K562 (cell line): Measurements from ENCODE around the gene THSD8. TPM values are rescaled to one million over a fixed set of nuclear protein-coding genes. Genes with fewer than 3 reads are reported as not detected.

Experiments used
- CHD2 ChIP-seq: IDR thresholded peaks from 2 replicates; pipeline ENCODE4 v1.6.1; 2011; ENCODE audit warnings: low read depth, low read length
- CTBP1 ChIP-seq: fragments of 450-650 bp; IDR thresholded peaks from 2 replicates; pipeline ENCODE4 v1.6.1; 2016; ENCODE audit warnings: borderline replicate concordance
- CXXC5 ChIP-seq: fragments of 250-450 bp; sonication (Bioruptor Pico); IDR thresholded peaks from 2 replicates; pipeline ENCODE4 v1.8.0; 2022; ENCODE audit warnings: inconsistent platforms, mild to moderate bottlenecking, moderate library complexity
- EP300 ChIP-seq: IDR thresholded peaks from 2 replicates; pipeline ENCODE4 v1.6.1; 2012; ENCODE audit warnings: low read length, improper control_type of control experiment
- GABPB1 ChIP-seq: sonication (generic); formaldehyde crosslinking; IDR thresholded peaks from 2 replicates; pipeline ENCODE4 v1.8.0; 2022; ENCODE audit warnings: mild to moderate bottlenecking, missing genetic modification reagents
- HDAC1 ChIP-seq, 2 experiments: fragments of 450-650 bp; IDR thresholded peaks; 2 replicates each; pipeline ENCODE4 v1.6.1; 2016 to 2017; ENCODE audit warnings: inconsistent platforms in 1 of 2, mild to moderate bottlenecking in 1 of 2, moderate library complexity in 1 of 2
- HDAC2 ChIP-seq: fragments of 450-650 bp; IDR thresholded peaks from 2 replicates; pipeline ENCODE4 v1.6.1; 2016; ENCODE audit warnings: mild to moderate bottlenecking
- IRF2 ChIP-seq: sonication (generic); formaldehyde crosslinking; IDR thresholded peaks from 2 replicates; pipeline ENCODE4 v1.8.1; 2022; ENCODE audit warnings: mild to moderate bottlenecking, missing genetic modification reagents
- JUND ChIP-seq, 2 experiments: IDR thresholded peaks; 2 replicates in 1 of 2; 3 replicates in 1 of 2; pipeline ENCODE4 v1.6.1; 2011; ENCODE audit warnings: borderline replicate concordance in 2 of 2, low read depth in 2 of 2, low read length in 2 of 2, improper control_type of control experiment in 1 of 2, missing biosample characterization in 1 of 2, missing genetic modification characterization in 1 of 2, missing genetic modification reagents in 1 of 2
- KLF1 ChIP-seq: fragments of 450-650 bp; IDR thresholded peaks from 2 replicates; pipeline ENCODE4 v1.6.1; 2016; ENCODE audit warnings: missing genetic modification characterization, missing compliant biosample characterization
- MAFF ChIP-seq: IDR thresholded peaks from 2 replicates; pipeline ENCODE4 v1.6.1; 2012; ENCODE audit warnings: low read length, improper control_type of control experiment
- MEF2D ChIP-seq: conservative IDR thresholded peaks from 2 replicates; pipeline ENCODE4 v1.6.1; 2016; ENCODE audit warnings: low read depth, missing genetic modification characterization, missing compliant biosample characterization
- PTTG1 ChIP-seq: fragments of 450-650 bp; IDR thresholded peaks from 2 replicates; pipeline ENCODE4 v1.6.1; 2016; ENCODE audit warnings: low read depth, mild to moderate bottlenecking, missing genetic modification characterization, missing compliant biosample characterization
- RBFOX2 ChIP-seq: fragments of 200-400 bp; formaldehyde crosslinking; IDR thresholded peaks from 2 replicates; pipeline ENCODE4 v1.6.1; 2017; ENCODE audit warnings: low read depth, mild to moderate bottlenecking, low read length, moderate library complexity
- YY1 ChIP-seq, 3 experiments: IDR thresholded peaks; 2 replicates each; pipeline ENCODE4 v1.6.1; 2011; ENCODE audit warnings: low read length in 2 of 3, mild to moderate bottlenecking in 2 of 3, moderate library complexity in 2 of 3, borderline replicate concordance in 1 of 3, control low read depth in 1 of 3, low read depth in 1 of 3; ENCODE audit not compliant: insufficient read depth in 3 of 3, insufficient replicate concordance in 2 of 3, control insufficient read depth in 1 of 3, insufficient read length in 1 of 3; ENCODE audit errors: extremely low read depth in 1 of 3
- ZBTB7A ChIP-seq: IDR thresholded peaks from 2 replicates; pipeline ENCODE4 v1.6.1; 2011; ENCODE audit warnings: low read depth, mild to moderate bottlenecking, low read length, moderate library complexity, borderline replicate concordance; ENCODE audit not compliant: control insufficient read depth
- ZNF780A ChIP-seq: fragments of 250-450 bp; sonication (Bioruptor Pico); IDR thresholded peaks from 2 replicates; pipeline ENCODE4 v1.5.0; 2021; ENCODE audit warnings: mild to moderate bottlenecking
- polyA plus RNA-seq, 8 experiments: library from polyadenylated mRNA; depleted of rRNA in 4 of 8; stranded (reverse) in 5 of 8; unstranded in 3 of 8; fragments of >200 nt; fragmentation: Nextera tagmentation in 2 of 8; fragmentation: Illumina TruSeq in 1 of 8; extraction: Ambion mirVana in 2 of 8; extraction: Trizol in 1 of 8; gene quantifications; 2 replicates each; pipeline versions ENCODE4 v1.2.1 to v1.2.3, GENCODE V29; 2011 to 2014; ENCODE audit warnings: inconsistent platforms in 1 of 8, missing spikeins in 1 of 8
- total RNA-seq, 7 experiments: library from RNA; depleted of rRNA in 6 of 7; stranded (reverse); fragments of >200 nt in 6 of 7; fragmentation: Illumina TruSeq in 2 of 7; extraction: Trizol in 2 of 7; gene quantifications; 2 replicates each; pipeline versions ENCODE4 v1.2.1 to v1.2.3, GENCODE V29; 2011 to 2021; ENCODE audit warnings: low replicate concordance in 1 of 7
- TF ChIP-seq, protein P1 (sequence below): sonication (generic); formaldehyde crosslinking; IDR thresholded peaks from 2 replicates; pipeline ENCODE4 v1.8.0; 2022; ENCODE audit warnings: mild to moderate bottlenecking, missing genetic modification reagents
- TF ChIP-seq, protein P2 (sequence below): sonication (generic); formaldehyde crosslinking; IDR thresholded peaks from 2 replicates; pipeline ENCODE4 v1.8.1; 2022; ENCODE audit warnings: missing genetic modification reagents
- TF ChIP-seq, protein P3 (sequence below): fragments of 450-650 bp; formaldehyde crosslinking; conservative IDR thresholded peaks from 2 replicates; pipeline ENCODE4 v1.4.0; 2022; ENCODE audit warnings: mild to moderate bottlenecking, missing genetic modification characterization

The THSD8 gene
- total and polyA plus RNA-seq, 9 of the 15 experiments (the other 6 are each of a cell fraction or from before 2014, with no cell fraction given), result 8.4 to 42.4 (median 19.9) TPM; not detected in 2

DNA sequence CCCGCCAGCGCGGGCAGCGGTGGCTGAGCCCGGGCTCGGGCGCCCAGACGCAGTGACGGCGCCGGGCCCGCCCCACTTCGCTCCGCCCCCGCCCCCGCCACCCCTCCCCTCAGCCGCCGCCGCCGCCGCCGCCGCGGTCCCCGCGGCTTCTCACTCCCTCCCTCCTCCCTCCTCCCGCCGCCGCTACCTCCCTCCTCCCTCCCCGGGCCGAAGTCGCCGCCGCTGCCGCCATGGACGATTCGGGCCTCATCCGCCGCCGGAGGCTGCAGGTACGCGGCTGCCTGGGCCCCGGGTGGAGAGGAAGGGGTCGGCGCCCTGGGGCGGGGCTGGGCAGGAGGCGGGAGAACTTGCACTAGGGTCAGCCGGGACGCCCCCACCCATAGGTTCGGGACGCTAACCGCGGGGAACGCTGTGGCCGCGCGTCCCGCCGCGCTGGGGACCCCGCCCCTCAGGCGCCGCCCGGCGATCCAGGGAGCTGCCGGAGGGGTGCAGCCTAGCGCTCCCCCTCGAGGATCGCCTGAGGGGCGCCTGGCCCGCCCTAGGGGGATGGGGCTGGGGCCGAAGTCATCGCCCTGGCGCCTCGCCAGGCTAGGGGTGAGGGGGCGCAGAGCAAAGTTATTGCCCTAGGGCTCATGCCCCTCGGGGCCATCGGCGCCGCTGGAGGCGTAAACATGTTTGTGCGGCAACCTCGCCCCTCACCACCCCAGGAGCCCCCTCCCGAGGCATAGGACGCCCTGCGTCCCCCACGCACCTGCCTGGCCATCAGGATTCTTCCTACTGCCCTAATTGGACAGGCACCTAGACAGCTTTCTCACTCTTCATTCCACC is 32.1 kb downstream of the THSD8 start (continued):
- TF ChIP-seq JUND (IDR thresholded peaks at IDR 0.05; ENCODE audit: borderline replicate concordance, low read depth, low read length) (no peak), JUND (tag; IDR thresholded peaks at IDR 0.05; ENCODE audit: borderline replicate concordance, low read depth, low read length) (no peak), CTBP1 (peak; percentile 59; the same call in 1 of the 2 replicates), MEF2D (tag) (no peak), KLF1 (tag) (peak; percentile 19; the same call in 1 of the 2 replicates), YY1 (IDR thresholded peaks at IDR 0.05; ENCODE audit: borderline replicate concordance in 1 of 3, control insufficient read depth in 1 of 3, extremely low read depth in 1 of 3, insufficient read depth in 3 of 3, insufficient read length in 1 of 3, insufficient replicate concordance in 2 of 3, low read depth in 1 of 3, low read length in 2 of 3) (peak in 2 of 3 experiments; percentile 48 to 63), PTTG1 (tag) (no peak), IRF2 (CRISPR knock-in tag) (no peak), MAFF (no peak), CHD2 (no peak), ZNF780A (no peak), EP300 (no peak), RBFOX2 (peak; percentile 36; the same call in 1 of the 2 replicates), CXXC5 (peak; percentile 50), ZBTB7A (peak; percentile 71), HDAC2 (no peak), HDAC1 (IDR thresholded peaks at IDR 0.05) (0 out of 4 replicates have a peak, but pooled peaks of 1 of the 2 experiments have one; percentile 24), GABPB1 (0 out of 2 replicates have a peak, but pooled peaks have one; percentile 39)
- TF ChIP-seq, protein P1, sequence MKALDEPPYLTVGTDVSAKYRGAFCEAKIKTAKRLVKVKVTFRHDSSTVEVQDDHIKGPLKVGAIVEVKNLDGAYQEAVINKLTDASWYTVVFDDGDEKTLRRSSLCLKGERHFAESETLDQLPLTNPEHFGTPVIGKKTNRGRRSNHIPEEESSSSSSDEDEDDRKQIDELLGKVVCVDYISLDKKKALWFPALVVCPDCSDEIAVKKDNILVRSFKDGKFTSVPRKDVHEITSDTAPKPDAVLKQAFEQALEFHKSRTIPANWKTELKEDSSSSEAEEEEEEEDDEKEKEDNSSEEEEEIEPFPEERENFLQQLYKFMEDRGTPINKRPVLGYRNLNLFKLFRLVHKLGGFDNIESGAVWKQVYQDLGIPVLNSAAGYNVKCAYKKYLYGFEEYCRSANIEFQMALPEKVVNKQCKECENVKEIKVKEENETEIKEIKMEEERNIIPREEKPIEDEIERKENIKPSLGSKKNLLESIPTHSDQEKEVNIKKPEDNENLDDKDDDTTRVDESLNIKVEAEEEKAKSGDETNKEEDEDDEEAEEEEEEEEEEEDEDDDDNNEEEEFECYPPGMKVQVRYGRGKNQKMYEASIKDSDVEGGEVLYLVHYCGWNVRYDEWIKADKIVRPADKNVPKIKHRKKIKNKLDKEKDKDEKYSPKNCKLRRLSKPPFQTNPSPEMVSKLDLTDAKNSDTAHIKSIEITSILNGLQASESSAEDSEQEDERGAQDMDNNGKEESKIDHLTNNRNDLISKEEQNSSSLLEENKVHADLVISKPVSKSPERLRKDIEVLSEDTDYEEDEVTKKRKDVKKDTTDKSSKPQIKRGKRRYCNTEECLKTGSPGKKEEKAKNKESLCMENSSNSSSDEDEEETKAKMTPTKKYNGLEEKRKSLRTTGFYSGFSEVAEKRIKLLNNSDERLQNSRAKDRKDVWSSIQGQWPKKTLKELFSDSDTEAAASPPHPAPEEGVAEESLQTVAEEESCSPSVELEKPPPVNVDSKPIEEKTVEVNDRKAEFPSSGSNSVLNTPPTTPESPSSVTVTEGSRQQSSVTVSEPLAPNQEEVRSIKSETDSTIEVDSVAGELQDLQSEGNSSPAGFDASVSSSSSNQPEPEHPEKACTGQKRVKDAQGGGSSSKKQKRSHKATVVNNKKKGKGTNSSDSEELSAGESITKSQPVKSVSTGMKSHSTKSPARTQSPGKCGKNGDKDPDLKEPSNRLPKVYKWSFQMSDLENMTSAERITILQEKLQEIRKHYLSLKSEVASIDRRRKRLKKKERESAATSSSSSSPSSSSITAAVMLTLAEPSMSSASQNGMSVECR (CRISPR knock-in tag), result no peak
- TF ChIP-seq, protein P2, sequence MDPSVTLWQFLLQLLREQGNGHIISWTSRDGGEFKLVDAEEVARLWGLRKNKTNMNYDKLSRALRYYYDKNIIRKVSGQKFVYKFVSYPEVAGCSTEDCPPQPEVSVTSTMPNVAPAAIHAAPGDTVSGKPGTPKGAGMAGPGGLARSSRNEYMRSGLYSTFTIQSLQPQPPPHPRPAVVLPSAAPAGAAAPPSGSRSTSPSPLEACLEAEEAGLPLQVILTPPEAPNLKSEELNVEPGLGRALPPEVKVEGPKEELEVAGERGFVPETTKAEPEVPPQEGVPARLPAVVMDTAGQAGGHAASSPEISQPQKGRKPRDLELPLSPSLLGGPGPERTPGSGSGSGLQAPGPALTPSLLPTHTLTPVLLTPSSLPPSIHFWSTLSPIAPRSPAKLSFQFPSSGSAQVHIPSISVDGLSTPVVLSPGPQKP (CRISPR knock-in tag), result no peak
- TF ChIP-seq, protein P3, sequence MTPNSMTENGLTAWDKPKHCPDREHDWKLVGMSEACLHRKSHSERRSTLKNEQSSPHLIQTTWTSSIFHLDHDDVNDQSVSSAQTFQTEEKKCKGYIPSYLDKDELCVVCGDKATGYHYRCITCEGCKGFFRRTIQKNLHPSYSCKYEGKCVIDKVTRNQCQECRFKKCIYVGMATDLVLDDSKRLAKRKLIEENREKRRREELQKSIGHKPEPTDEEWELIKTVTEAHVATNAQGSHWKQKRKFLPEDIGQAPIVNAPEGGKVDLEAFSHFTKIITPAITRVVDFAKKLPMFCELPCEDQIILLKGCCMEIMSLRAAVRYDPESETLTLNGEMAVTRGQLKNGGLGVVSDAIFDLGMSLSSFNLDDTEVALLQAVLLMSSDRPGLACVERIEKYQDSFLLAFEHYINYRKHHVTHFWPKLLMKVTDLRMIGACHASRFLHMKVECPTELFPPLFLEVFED (CRISPR knock-in tag), result no peak
